BLaER1 treated with 17β-estradiol and CSF1 and Interleukin-3, amounts not matched to agents 10 nM and 100 nM (cell line): Measurements from ENCODE around the gene DAZAP1.

Experiments
- H3K27ac ChIP-seq, 11 experiments: shearing (Covaris generic); formaldehyde crosslinking; 2 replicates each; pipeline ENCODE4 v1.8.1; 2022
- H3K27me3 ChIP-seq, 11 experiments: shearing (Covaris generic); formaldehyde crosslinking; 2 replicates each; pipeline ENCODE4 v1.8.1; 2022
- H3K36me3 ChIP-seq, 11 experiments: shearing (Covaris generic); formaldehyde crosslinking; 2 replicates each; pipeline ENCODE4 v1.8.1; 2022
- H3K4me1 ChIP-seq, 10 experiments: shearing (Covaris generic); formaldehyde crosslinking; 2 replicates each; pipeline ENCODE4 v1.8.1; 2022
- H3K4me2 ChIP-seq, 11 experiments: shearing (Covaris generic); formaldehyde crosslinking; 2 replicates each; pipeline ENCODE4 v1.8.1; 2022
- H3K4me3 ChIP-seq, 10 experiments: shearing (Covaris generic); formaldehyde crosslinking; 2 replicates each; pipeline ENCODE4 v1.8.1; 2022
- H3K9ac ChIP-seq, 11 experiments: shearing (Covaris generic); formaldehyde crosslinking; 2 replicates each; pipeline ENCODE4 v1.8.1; 2022
- H3K9me3 ChIP-seq, 11 experiments: shearing (Covaris generic); formaldehyde crosslinking; replicated peaks in 1 of 11; 2 replicates each; pipeline ENCODE4 v1.8.1; 2022
- H4K20me1 ChIP-seq, 11 experiments: shearing (Covaris generic); formaldehyde crosslinking; 2 replicates each; pipeline ENCODE4 v1.8.1; 2022
- Cebpa-rat ChIP-seq, 11 experiments: shearing (Covaris generic); IDR thresholded peaks; 2 replicates each; pipeline ENCODE4 v1.8.1; 2022

DAZAP1 gene

GRCh38 chr19:1409204-1410005, 2.0 kb downstream of the DAZAP1 start:
- no peak for TF ChIP-seq Cebpa-rat (IDR thresholded peaks at IDR 0.05)
- Histone ChIP-seq H3K27ac (peak overlapping the region; percentile 98 to 100 (median 100); a peak in 21 of 22 replicates), H3K27me3 (no peaks in the 10 kb centered on the region), H3K36me3 (peaks cover 32 to 57% (median 54%) of the 10 kb centered on the region in 11 experiments), H3K9ac (peak overlapping the region; percentile 100), H3K4me1 (peaks cover 52 to 77% (median 66%) of the 10 kb centered on the region in 10 experiments), H3K9me3 (no peaks in the 10 kb centered on the region), H4K20me1 (peaks cover 60 to 64% (median 61%) of the 10 kb centered on the region in 11 experiments), H3K4me2 (peak overlapping the region; percentile 94 to 99 (median 96)), H3K4me3 (peak overlapping the region; percentile 95 to 100 (median 100))

- Histone ChIP-seq H3K4me2 (peak overlapping the region; percentile 94 to 99 (median 96)), H3K9ac (peak overlapping the region; percentile 100), H3K27me3 (no peaks in the 10 kb centered on the region), H3K9me3 (no peaks in the 10 kb centered on the region), H4K20me1 (peaks cover 68 to 73% (median 69%) of the 10 kb centered on the region in 11 experiments), H3K36me3 (peaks cover 32 to 66% (median 59%) of the 10 kb centered on the region in 11 experiments), H3K4me3 (peak overlapping the region; percentile 95 to 100 (median 100); a peak in 16 of 20 replicates), H3K4me1 (peaks cover 48 to 77% (median 66%) of the 10 kb centered on the region in 10 experiments), H3K27ac (peak overlapping the region in 9 of 11 experiments; percentile 16 to 100 (median 100); a peak in 17 of 22 replicates)
- TF ChIP-seq Cebpa-rat (IDR thresholded peaks at IDR 0.05): no peak
These were observed 2.9 kb downstream of the DAZAP1 start for GRCh38 chr19:1410136-1410786.

GRCh38 chr19:1410789-1411188, 3.4 kb downstream of the DAZAP1 start:
- H3K4me1 ChIP-seq: peaks cover 50 to 81% (median 70%) of the 10 kb centered on the region in 10 experiments
- no peak for TF ChIP-seq Cebpa-rat (IDR thresholded peaks at IDR 0.05)
- peak overlapping the region; percentile 94 to 99 (median 96) for H3K4me2 ChIP-seq
- H3K27ac ChIP-seq: peak overlapping the region in 9 of 11 experiments; percentile 16 to 100 (median 100); a peak in 15 of 22 replicates
- peaks cover 32 to 71% (median 65%) of the 10 kb centered on the region in 11 experiments for H3K36me3 ChIP-seq
- peaks cover 74 to 78% (median 75%) of the 10 kb centered on the region in 11 experiments for H4K20me1 ChIP-seq
- H3K4me3 ChIP-seq: peak overlapping the region in 4 of 10 experiments; percentile 98 to 100 (median 100); a peak in 5 of 20 replicates
- no peaks in the 10 kb centered on the region for H3K27me3 ChIP-seq
- H3K9me3 ChIP-seq: no peaks in the 10 kb centered on the region
- peak overlapping the region; percentile 100; a peak in 21 of 22 replicates for H3K9ac ChIP-seq

- Histone ChIP-seq H3K36me3 (peaks cover 39 to 79% (median 72%) of the 10 kb centered on the region in 11 experiments), H3K4me1 (peaks cover 50 to 81% (median 69%) of the 10 kb centered on the region in 10 experiments), H3K9me3 (no peaks in the 10 kb centered on the region), H3K27ac (peak overlapping the region in 7 of 11 experiments; percentile 47 to 100 (median 100); a peak in 12 of 22 replicates), H3K4me2 (peak overlapping the region; percentile 94 to 99 (median 96); a peak in 20 of 22 replicates), H4K20me1 (peaks cover 81 to 85% (median 82%) of the 10 kb centered on the region in 11 experiments), H3K9ac (peak overlapping the region; percentile 100; a peak in 20 of 22 replicates), H3K27me3 (no peaks in the 10 kb centered on the region), H3K4me3 (0 out of 20 replicates have a peak overlapping the region, but pooled peaks of 2 of the 10 experiments have one; percentile 9 to 100)
- TF ChIP-seq Cebpa-rat (IDR thresholded peaks at IDR 0.05): no peak
These were observed 4.1 kb downstream of the DAZAP1 start for GRCh38 chr19:1411255-1412191.

DNA sequence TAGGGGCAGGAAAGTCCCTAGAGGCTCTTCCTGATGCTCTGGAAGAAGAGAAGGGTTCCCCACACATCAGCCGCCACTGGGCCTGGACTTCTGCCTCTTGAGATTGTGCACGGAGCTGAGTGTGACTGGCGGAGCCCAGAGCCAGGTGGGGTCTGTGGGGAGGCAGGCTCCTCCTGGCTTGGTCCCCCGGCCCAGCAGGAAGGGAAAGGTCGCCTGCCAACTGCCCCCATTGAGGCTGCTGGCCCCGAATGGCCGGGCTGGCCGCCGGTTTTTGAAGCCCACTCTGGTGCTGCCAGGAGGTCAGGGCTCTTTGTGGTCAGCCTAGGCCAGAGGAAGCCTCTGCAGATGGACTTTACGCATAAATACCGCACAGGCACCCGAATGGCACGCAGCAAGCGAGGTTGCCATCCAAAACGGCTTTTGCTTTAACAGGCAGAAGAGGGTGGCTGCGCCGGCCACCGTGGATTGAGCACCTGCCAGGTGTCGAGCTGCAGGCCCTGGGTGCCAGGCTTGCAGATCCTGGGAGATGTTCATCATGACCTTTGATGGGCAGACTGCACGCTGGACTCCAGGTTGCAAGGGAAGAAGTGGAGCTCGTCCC, 5.0 kb downstream of the DAZAP1 start:
- no peaks in the 10 kb centered on the region; a peak in 1 of 22 replicates for H3K27me3 ChIP-seq
- peak overlapping the region in 5 of 11 experiments; percentile 100; a peak in 4 of 22 replicates for H3K27ac ChIP-seq
- peaks cover 45 to 83% (median 68%) of the 10 kb centered on the region in 10 experiments for H3K4me1 ChIP-seq
- peak overlapping the region in 8 of 11 experiments; percentile 100; a peak in 10 of 22 replicates for H3K9ac ChIP-seq
- H4K20me1 ChIP-seq: peaks cover 90 to 94% (median 91%) of the 10 kb centered on the region in 11 experiments
- H3K9me3 ChIP-seq: no peaks in the 10 kb centered on the region
- no peak overlapping the region for H3K4me3 ChIP-seq
- H3K4me2 ChIP-seq: peak overlapping the region in 8 of 11 experiments; percentile 94 to 99 (median 96); a peak in 12 of 22 replicates
- no peak for TF ChIP-seq Cebpa-rat (IDR thresholded peaks at IDR 0.05)
- peaks cover 47 to 88% (median 81%) of the 10 kb centered on the region in 11 experiments for H3K36me3 ChIP-seq

DNA sequence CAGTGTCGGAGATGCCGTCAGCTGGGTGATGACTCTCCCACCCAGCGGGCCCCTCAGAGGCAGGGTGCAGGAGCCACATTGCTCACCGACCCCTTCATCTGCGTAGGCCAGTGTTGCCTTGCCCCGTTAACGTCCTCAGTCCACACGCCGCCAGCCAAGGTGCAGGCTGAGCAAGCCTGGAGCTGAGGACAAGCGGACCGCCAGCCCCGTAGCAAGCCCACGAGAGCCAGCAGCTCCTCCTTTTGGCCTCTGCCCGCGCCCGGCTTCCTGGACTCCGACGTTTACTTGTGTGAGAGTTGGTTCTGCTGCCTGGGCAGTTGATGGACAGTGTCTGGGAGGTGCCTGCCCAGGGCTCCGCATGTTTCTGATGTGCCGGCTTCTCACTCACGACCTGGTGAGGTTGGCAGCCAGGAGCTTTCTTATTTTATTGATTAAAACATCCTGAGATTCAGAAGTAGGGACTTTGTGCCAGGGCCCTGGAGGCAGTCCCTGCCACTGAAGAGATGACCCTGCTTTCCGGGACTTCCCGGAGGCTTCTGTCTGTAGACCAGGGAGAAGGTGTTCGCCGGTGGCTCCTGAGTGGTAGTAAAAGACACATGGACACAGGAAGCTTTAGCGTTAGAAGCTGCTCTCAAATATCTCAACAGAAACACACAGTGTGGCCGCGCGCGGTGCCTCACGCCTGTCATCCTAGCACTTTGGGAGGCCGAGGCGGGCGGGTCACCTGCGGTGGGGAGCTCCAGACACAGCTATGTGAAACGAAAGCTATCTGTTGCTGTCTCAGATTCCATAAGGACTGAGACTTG, 5.8 kb downstream of the DAZAP1 start:
- H3K4me2 ChIP-seq: peak overlapping the region in 3 of 11 experiments; percentile 94 to 99 (median 96); a peak in 3 of 22 replicates
- TF ChIP-seq Cebpa-rat (IDR thresholded peaks at IDR 0.05): no peak
- H3K4me1 ChIP-seq: peaks cover 45 to 83% (median 68%) of the 10 kb centered on the region in 10 experiments
- no peaks in the 10 kb centered on the region; a peak in 1 of 22 replicates for H3K27me3 ChIP-seq
- no peak overlapping the region; a peak in 1 of 22 replicates for H3K27ac ChIP-seq
- no peaks in the 10 kb centered on the region for H3K9me3 ChIP-seq
- H4K20me1 ChIP-seq: peaks cover 98 to 100% (median 99%) of the 10 kb centered on the region in 11 experiments
- peaks cover 55 to 95% (median 89%) of the 10 kb centered on the region in 11 experiments for H3K36me3 ChIP-seq
- H3K4me3 ChIP-seq: no peak overlapping the region
- H3K9ac ChIP-seq: peak overlapping the region in 7 of 11 experiments; percentile 15 to 100 (median 29); a peak in 7 of 22 replicates
